Loucy (cell line): ENCODE measurements around the gene GSE1.

Experiments used
- H2AFZ ChIP-seq: fragments of 200-600 bp; sonication (generic); 2 replicates; pipeline ENCODE4 v1.6.0; 2016; ENCODE audit warnings: antibody characterized with exemption, mild to moderate bottlenecking, low read length, moderate library complexity
- H3F3A ChIP-seq: fragments of 200-600 bp; 2 replicates; pipeline ENCODE4 v1.6.0; 2016; ENCODE audit warnings: antibody characterized with exemption, low read depth, mild to moderate bottlenecking
- H3K27me3 ChIP-seq: fragments of 200-600 bp; sonication (generic); 2 replicates; pipeline ENCODE4 v1.6.1; 2014; ENCODE audit warnings: low read length, mild to moderate bottlenecking; ENCODE audit not compliant: insufficient read depth, poor library complexity, severe bottlenecking
- H3K36me3 ChIP-seq: fragments of 200-600 bp; sonication (generic); 2 replicates; pipeline ENCODE4 v1.6.1; 2016; ENCODE audit warnings: low read length; ENCODE audit not compliant: insufficient read depth
- H3K4me1 ChIP-seq: fragments of 200-600 bp; sonication (generic); 2 replicates; pipeline ENCODE4 v1.5.1; 2014; ENCODE audit warnings: low read length, mild to moderate bottlenecking; ENCODE audit not compliant: insufficient read depth, poor library complexity, severe bottlenecking
- H3K4me2 ChIP-seq: fragments of 200-600 bp; sonication (generic); 2 replicates; pipeline ENCODE4 v1.6.0; 2014; ENCODE audit warnings: antibody characterized with exemption, low read length, low read depth, mild to moderate bottlenecking; ENCODE audit not compliant: poor library complexity, severe bottlenecking
- H3K4me3 ChIP-seq: fragments of 200-600 bp; sonication (generic); 2 replicates; pipeline ENCODE4 v1.5.1; 2014; ENCODE audit warnings: low read length, mild to moderate bottlenecking, mixed read lengths; ENCODE audit not compliant: poor library complexity, severe bottlenecking
- H3K79me2 ChIP-seq: fragments of 200-600 bp; sonication (generic); 2 replicates; pipeline ENCODE4 v1.6.1; 2014; ENCODE audit warnings: low read length; ENCODE audit not compliant: insufficient read depth
- H3K9ac ChIP-seq: fragments of 200-600 bp; sonication (generic); 2 replicates; pipeline ENCODE4 v1.6.0; 2014; ENCODE audit warnings: mild to moderate bottlenecking, low read depth, low read length, moderate library complexity; ENCODE audit not compliant: poor library complexity, severe bottlenecking
- H3K9me2 ChIP-seq: fragments of 200-600 bp; sonication (generic); replicated peaks from 2 replicates; pipeline ENCODE4 v1.6.1; 2016; ENCODE audit warnings: low read depth, low read length, mixed read lengths
- H3K9me3 ChIP-seq: fragments of 200-600 bp; sonication (generic); 2 replicates; pipeline ENCODE4 v1.6.1; 2014; ENCODE audit warnings: mild to moderate bottlenecking, antibody characterized with exemption, low read length, low read depth; ENCODE audit not compliant: insufficient read depth
- H4K20me1 ChIP-seq: fragments of 200-600 bp; sonication (generic); 2 replicates; pipeline ENCODE4 v1.6.0; 2014; ENCODE audit warnings: antibody characterized with exemption, low read length, mild to moderate bottlenecking; ENCODE audit not compliant: insufficient read depth, poor library complexity, severe bottlenecking
- CTCF ChIP-seq: fragments of 200-600 bp; sonication (generic); conservative IDR thresholded peaks from 2 replicates; pipeline ENCODE4 v1.5.1; 2014; ENCODE audit warnings: mild to moderate bottlenecking, antibody characterized with exemption, low read length
- EZH2phosphoT487 ChIP-seq: fragments of 200-600 bp; IDR thresholded peaks from 2 replicates; pipeline ENCODE4 v1.6.1; 2018; ENCODE audit warnings: antibody characterized with exemption, mild to moderate bottlenecking, moderate library complexity, borderline replicate concordance

Gene GSE1

GRCh38 chr16:85685251-85685650 is 72.1 kb downstream of the GSE1 start:
- Histone ChIP-seq H3F3A (no peaks in the 10 kb centered on the region), H3K36me3 (peaks cover 18% of the 10 kb centered on the region; the same call in 1 of the 2 replicates), H3K9me3 (no peaks in the 10 kb centered on the region), H3K79me2 (peaks cover 62% of the 10 kb centered on the region), H3K4me2 (peak overlapping the region; percentile 87), H2AFZ (no peak overlapping the region), H4K20me1 (peaks cover 16% of the 10 kb centered on the region), H3K4me3 (no peak overlapping the region), H3K27me3 (no peaks in the 10 kb centered on the region), H3K9me2 (no peaks in the 10 kb centered on the region), H3K4me1 (peaks cover 20% of the 10 kb centered on the region), H3K9ac (no peak overlapping the region)
- TF ChIP-seq EZH2phosphoT487 (no peak), CTCF (no peak)

GRCh38 chr16:85686912-85687591 is 73.9 kb downstream of the GSE1 start:
- no peaks in the 10 kb centered on the region for H3F3A ChIP-seq
- peaks cover 2% of the 10 kb centered on the region; the same call in 1 of the 2 replicates for H3K36me3 ChIP-seq
- H3K9ac ChIP-seq = peak overlapping the region; percentile 85
- peak overlapping the region; percentile 96 for H3K4me3 ChIP-seq
- H3K27me3 ChIP-seq = no peaks in the 10 kb centered on the region
- no peaks in the 10 kb centered on the region for H3K9me2 ChIP-seq
- peak overlapping the region; percentile 87 for H3K4me2 ChIP-seq
- H3K9me3 ChIP-seq = no peaks in the 10 kb centered on the region
- H3K4me1 ChIP-seq = peaks cover 20% of the 10 kb centered on the region
- peaks cover 62% of the 10 kb centered on the region for H3K79me2 ChIP-seq
- TF ChIP-seq EZH2phosphoT487 = no peak
- no peak for TF ChIP-seq CTCF
- no peak overlapping the region for H2AFZ ChIP-seq
- peaks cover 16% of the 10 kb centered on the region for H4K20me1 ChIP-seq

GRCh38 chr16:85687651-85688471 is 74.7 kb downstream of the GSE1 start:
- peaks cover 54% of the 10 kb centered on the region for H3K79me2 ChIP-seq
- peaks cover 16% of the 10 kb centered on the region for H4K20me1 ChIP-seq
- peak overlapping the region; percentile 96 for H3K4me3 ChIP-seq
- H3K4me1 ChIP-seq = peaks cover 20% of the 10 kb centered on the region
- H3K36me3 ChIP-seq = peaks cover 2% of the 10 kb centered on the region; the same call in 1 of the 2 replicates
- peak overlapping the region; percentile 85 for H3K9ac ChIP-seq
- TF ChIP-seq CTCF = no peak
- no peak for TF ChIP-seq EZH2phosphoT487
- H3K27me3 ChIP-seq = no peaks in the 10 kb centered on the region
- H2AFZ ChIP-seq = no peak overlapping the region; the same call in 1 of the 2 replicates
- no peaks in the 10 kb centered on the region for H3K9me2 ChIP-seq
- no peaks in the 10 kb centered on the region for H3K9me3 ChIP-seq
- no peaks in the 10 kb centered on the region for H3F3A ChIP-seq
- H3K4me2 ChIP-seq = peak overlapping the region; percentile 87
